SK-N-SH treated with all-trans-retinoic acid at 6 μM for 48 hours (cell line): ENCODE data around the gene ZNF525.
A peak's percentile ranks its signal among the peaks of the same experiment; 100 is the strongest.

Experiments
- ATAC-seq: fragments of 200-7000 bp; cut with Tn5 transposase; 3 replicates; pipeline ENCODE4 v1.9.1; 2020; ENCODE audit warnings: mild to moderate bottlenecking, moderate library complexity
- ARNTL ChIP-seq: fragments of 450-650 bp; formaldehyde crosslinking; IDR thresholded peaks from 2 replicates; pipeline ENCODE4 v1.5.0; 2020; ENCODE audit warnings: low read depth, mild to moderate bottlenecking, moderate library complexity, borderline replicate concordance
- BACH2 ChIP-seq: fragments of 250-450 bp; sonication (Bioruptor Pico); IDR thresholded peaks from 2 replicates; pipeline ENCODE4 v1.9.0; 2021; ENCODE audit warnings: mild to moderate bottlenecking, borderline replicate concordance
- CSDC2 ChIP-seq: fragments of 250-450 bp; sonication (Bioruptor Pico); IDR thresholded peaks from 2 replicates; pipeline ENCODE4 v1.5.0; 2020; ENCODE audit warnings: mild to moderate bottlenecking, moderate library complexity
- ESRRG ChIP-seq: fragments of 250-450 bp; sonication (Bioruptor Pico); IDR thresholded peaks from 2 replicates; pipeline ENCODE4 v1.6.1; 2021; ENCODE audit warnings: mild to moderate bottlenecking
- GLIS3 ChIP-seq: fragments of 250-450 bp; sonication (Bioruptor Pico); IDR thresholded peaks from 2 replicates; pipeline ENCODE4 v1.5.0; 2020; ENCODE audit warnings: mild to moderate bottlenecking, moderate library complexity
- ISL1 ChIP-seq: fragments of 250-450 bp; sonication (Bioruptor Pico); IDR thresholded peaks from 2 replicates; pipeline ENCODE4 v2.1.2; 2022; ENCODE audit warnings: mild to moderate bottlenecking, moderate library complexity
- OSR1 ChIP-seq: fragments of 250-450 bp; sonication (Bioruptor Pico); IDR thresholded peaks from 2 replicates; pipeline ENCODE4 v1.8.0; 2022; ENCODE audit warnings: moderate library complexity, mild to moderate bottlenecking, inconsistent platforms
- TCF4 ChIP-seq: fragments of 250-450 bp; sonication (Bioruptor Pico); IDR thresholded peaks from 2 replicates; pipeline ENCODE4 v1.8.0; 2021; ENCODE audit warnings: mild to moderate bottlenecking, moderate library complexity, borderline replicate concordance
- TOX ChIP-seq: fragments of 250-450 bp; sonication (Bioruptor Pico); IDR thresholded peaks from 2 replicates; pipeline ENCODE4 v1.8.0; 2021; ENCODE audit warnings: mild to moderate bottlenecking, moderate library complexity, borderline replicate concordance
- TSHZ2 ChIP-seq: fragments of 250-450 bp; sonication (Bioruptor Pico); IDR thresholded peaks from 2 replicates; pipeline ENCODE4 v1.5.0; 2020; ENCODE audit warnings: mild to moderate bottlenecking, moderate library complexity
- ZC3H10 ChIP-seq: fragments of 250-450 bp; sonication (Bioruptor Pico); IDR thresholded peaks from 2 replicates; pipeline ENCODE4 v1.5.1; 2021; ENCODE audit warnings: mild to moderate bottlenecking, moderate library complexity
- ZFP3 ChIP-seq: fragments of 250-450 bp; sonication (Bioruptor Pico); IDR thresholded peaks from 2 replicates; pipeline ENCODE4 v1.5.0; 2020; ENCODE audit warnings: mild to moderate bottlenecking, moderate library complexity
- ZFP30 ChIP-seq: fragments of 450-650 bp; formaldehyde crosslinking; IDR thresholded peaks from 2 replicates; pipeline ENCODE4 v1.5.0; 2022; ENCODE audit warnings: mild to moderate bottlenecking, moderate library complexity
- ZNF565 ChIP-seq: fragments of 450-650 bp; formaldehyde crosslinking; conservative IDR thresholded peaks from 2 replicates; pipeline ENCODE4 v1.5.0; 2020; ENCODE audit warnings: low read depth, mild to moderate bottlenecking, moderate library complexity
- ZNF8 ChIP-seq: fragments of 450-650 bp; formaldehyde crosslinking; IDR thresholded peaks from 2 replicates; pipeline ENCODE4 v1.5.0; 2020; ENCODE audit warnings: mild to moderate bottlenecking, moderate library complexity
- TF ChIP-seq, protein P1 (sequence below): fragments of 250-450 bp; sonication (Bioruptor Pico); IDR thresholded peaks from 2 replicates; pipeline ENCODE4 v1.8.0; 2020; ENCODE audit warnings: mild to moderate bottlenecking, moderate library complexity, borderline replicate concordance
- TF ChIP-seq, protein P2 (sequence below): fragments of 250-450 bp; sonication (Bioruptor Pico); IDR thresholded peaks from 2 replicates; pipeline ENCODE4 v1.8.0; 2021; ENCODE audit warnings: low read depth, mild to moderate bottlenecking, moderate library complexity, borderline replicate concordance
- TF ChIP-seq, protein P3 (sequence below): fragments of 250-450 bp; sonication (Bioruptor Pico); IDR thresholded peaks from 2 replicates; pipeline ENCODE4 v1.5.1; 2020; ENCODE audit warnings: low read depth, mild to moderate bottlenecking, moderate library complexity

Gene ZNF525

GRCh38 chr19:53422551-53422950 lies 57.0 kb downstream of the ZNF525 start (continued):
- TF ChIP-seq, protein P1, sequence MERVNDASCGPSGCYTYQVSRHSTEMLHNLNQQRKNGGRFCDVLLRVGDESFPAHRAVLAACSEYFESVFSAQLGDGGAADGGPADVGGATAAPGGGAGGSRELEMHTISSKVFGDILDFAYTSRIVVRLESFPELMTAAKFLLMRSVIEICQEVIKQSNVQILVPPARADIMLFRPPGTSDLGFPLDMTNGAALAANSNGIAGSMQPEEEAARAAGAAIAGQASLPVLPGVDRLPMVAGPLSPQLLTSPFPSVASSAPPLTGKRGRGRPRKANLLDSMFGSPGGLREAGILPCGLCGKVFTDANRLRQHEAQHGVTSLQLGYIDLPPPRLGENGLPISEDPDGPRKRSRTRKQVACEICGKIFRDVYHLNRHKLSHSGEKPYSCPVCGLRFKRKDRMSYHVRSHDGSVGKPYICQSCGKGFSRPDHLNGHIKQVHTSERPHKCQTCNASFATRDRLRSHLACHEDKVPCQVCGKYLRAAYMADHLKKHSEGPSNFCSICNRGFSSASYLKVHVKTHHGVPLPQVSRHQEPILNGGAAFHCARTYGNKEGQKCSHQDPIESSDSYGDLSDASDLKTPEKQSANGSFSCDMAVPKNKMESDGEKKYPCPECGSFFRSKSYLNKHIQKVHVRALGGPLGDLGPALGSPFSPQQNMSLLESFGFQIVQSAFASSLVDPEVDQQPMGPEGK, result no peak
- no peak for TF ChIP-seq OSR1 (CRISPR knock-in tag)
- TF ChIP-seq BACH2 (CRISPR knock-in tag), result no peak
- no peak for TF ChIP-seq TSHZ2 (CRISPR knock-in tag)

- peak; percentile 49; the same call in 2 of the 3 replicates for ATAC-seq
These were observed 57.6 kb downstream of the ZNF525 start for GRCh38 chr19:53423074-53423473.

GRCh38 chr19:53423680-53424079 lies 58.2 kb downstream of the ZNF525 start:
- peak; percentile 88 for ATAC-seq

DNA sequence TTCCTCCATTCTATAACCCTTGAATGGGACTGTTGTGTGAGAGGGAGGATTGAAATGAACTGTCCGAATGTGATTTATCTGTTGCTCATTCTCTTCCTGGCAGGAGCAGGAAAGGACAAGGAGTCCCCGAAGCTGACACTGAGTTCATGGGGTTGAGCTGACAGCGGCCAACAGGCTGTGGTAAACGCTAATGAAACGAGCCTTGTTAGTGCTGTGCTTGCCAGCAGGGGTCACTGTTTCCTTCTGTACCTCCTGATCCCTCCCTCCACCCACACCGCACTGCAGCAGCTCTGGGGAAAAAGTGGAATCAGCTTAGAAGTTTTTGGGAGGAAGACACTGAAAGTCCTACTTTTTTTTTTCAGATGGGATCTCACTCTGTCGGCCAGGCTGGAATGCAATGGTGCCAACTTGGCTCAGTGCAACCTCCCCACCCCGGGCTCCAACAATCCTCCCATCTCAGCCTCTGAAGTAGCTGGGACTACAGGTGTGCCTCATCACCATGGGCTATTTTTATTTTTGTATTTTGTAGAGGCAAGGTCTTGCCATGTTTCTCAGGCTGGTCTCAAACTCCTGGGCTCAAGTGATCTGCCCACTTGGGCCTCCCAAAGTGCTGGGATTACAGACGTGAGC lies 59.6 kb downstream of the ZNF525 start:
- no peak for TF ChIP-seq ZFP3 (CRISPR knock-in tag)
- TF ChIP-seq TSHZ2 (CRISPR knock-in tag), result no peak
- no peak for TF ChIP-seq OSR1 (CRISPR knock-in tag)
- ATAC-seq, result peak; percentile 85

DNA sequence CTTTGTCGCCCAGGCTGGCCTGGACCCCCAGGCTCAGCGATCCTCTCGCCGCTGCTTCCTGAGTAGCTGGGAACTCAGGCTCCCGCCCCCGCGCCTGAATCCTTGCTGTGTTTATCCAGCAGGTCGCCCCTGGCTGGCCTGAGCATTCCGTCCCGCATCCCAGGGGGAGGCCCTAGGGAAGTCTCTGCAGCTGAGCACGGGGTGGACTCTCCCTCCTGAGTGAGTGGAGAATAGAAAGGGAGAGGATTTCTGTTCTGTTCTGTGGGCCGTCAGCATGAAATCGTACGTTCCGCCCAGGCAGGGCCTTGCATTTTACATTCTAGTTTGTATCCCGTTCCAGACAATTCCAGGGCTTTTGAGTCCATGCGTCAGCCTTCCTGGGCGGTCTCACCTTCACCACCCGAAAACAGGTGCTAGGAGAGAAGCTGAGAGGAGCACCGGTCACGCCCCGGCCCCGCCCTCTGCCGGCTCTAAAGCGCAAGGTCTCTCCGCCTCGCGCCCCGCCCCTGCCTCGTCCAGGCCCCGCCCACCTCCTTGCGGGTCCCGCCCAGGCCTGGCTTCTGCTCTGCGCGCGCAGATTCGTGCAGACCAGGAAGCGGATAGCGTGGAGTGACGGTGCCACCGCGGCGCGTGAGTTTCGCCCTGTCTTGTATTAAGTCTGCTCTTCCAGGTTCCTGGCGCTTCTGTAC lies 66.0 kb downstream of the ZNF525 start, which contains the start of gene ZNF761:
ZNF761 (plus strand) TSS at position 586 of the 689 bp plus-strand sequence. CDS start 15,285 bp downstream, outside the sequence.
- peak; percentile 100 for ATAC-seq

More for the DNA sequence above, 66.0 kb downstream of the ZNF525 start, which contains the start of gene ZNF761:
- TF ChIP-seq, protein P1, result no peak
- no peak for TF ChIP-seq TCF4 (CRISPR knock-in tag)
- no peak for TF ChIP-seq ARNTL (CRISPR knock-in tag)
- no peak for TF ChIP-seq ISL1 (CRISPR knock-in tag)
- TF ChIP-seq, protein P2, sequence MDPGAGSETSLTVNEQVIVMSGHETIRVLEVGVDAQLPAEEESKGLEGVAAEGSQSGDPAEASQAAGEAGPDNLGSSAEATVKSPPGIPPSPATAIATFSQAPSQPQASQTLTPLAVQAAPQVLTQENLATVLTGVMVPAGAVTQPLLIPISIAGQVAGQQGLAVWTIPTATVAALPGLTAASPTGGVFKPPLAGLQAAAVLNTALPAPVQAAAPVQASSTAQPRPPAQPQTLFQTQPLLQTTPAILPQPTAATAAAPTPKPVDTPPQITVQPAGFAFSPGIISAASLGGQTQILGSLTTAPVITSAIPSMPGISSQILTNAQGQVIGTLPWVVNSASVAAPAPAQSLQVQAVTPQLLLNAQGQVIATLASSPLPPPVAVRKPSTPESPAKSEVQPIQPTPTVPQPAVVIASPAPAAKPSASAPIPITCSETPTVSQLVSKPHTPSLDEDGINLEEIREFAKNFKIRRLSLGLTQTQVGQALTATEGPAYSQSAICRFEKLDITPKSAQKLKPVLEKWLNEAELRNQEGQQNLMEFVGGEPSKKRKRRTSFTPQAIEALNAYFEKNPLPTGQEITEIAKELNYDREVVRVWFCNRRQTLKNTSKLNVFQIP (CRISPR knock-in tag), result no peak
- TF ChIP-seq ESRRG, result no peak
- TF ChIP-seq ZFP3 (CRISPR knock-in tag), result no peak
- TF ChIP-seq, protein P3, sequence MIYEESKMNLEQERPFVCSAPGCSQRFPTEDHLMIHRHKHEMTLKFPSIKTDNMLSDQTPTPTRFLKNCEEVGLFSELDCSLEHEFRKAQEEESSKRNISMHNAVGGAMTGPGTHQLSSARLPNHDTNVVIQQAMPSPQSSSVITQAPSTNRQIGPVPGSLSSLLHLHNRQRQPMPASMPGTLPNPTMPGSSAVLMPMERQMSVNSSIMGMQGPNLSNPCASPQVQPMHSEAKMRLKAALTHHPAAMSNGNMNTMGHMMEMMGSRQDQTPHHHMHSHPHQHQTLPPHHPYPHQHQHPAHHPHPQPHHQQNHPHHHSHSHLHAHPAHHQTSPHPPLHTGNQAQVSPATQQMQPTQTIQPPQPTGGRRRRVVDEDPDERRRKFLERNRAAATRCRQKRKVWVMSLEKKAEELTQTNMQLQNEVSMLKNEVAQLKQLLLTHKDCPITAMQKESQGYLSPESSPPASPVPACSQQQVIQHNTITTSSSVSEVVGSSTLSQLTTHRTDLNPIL (CRISPR knock-in tag), result no peak
- TF ChIP-seq GLIS3 (CRISPR knock-in tag), result no peak
- no peak for TF ChIP-seq ZFP30 (CRISPR knock-in tag)
- TF ChIP-seq ZNF8 (CRISPR knock-in tag), result no peak
- TF ChIP-seq CSDC2 (CRISPR knock-in tag), result no peak
- no peak for TF ChIP-seq ZC3H10 (CRISPR knock-in tag)
- no peak for TF ChIP-seq ZNF565 (CRISPR knock-in tag)
- TF ChIP-seq TOX (CRISPR knock-in tag), result no peak
- TF ChIP-seq, all 23 proteins: peak for 0
